ENCODE measurements around the gene HCN1.
"Not testable (repeated sequence)": the region's sequence is repeated elsewhere in the genome, so short reads cannot be mapped to it uniquely, and the experiment has no call there.

The HCN1 gene

DNA sequence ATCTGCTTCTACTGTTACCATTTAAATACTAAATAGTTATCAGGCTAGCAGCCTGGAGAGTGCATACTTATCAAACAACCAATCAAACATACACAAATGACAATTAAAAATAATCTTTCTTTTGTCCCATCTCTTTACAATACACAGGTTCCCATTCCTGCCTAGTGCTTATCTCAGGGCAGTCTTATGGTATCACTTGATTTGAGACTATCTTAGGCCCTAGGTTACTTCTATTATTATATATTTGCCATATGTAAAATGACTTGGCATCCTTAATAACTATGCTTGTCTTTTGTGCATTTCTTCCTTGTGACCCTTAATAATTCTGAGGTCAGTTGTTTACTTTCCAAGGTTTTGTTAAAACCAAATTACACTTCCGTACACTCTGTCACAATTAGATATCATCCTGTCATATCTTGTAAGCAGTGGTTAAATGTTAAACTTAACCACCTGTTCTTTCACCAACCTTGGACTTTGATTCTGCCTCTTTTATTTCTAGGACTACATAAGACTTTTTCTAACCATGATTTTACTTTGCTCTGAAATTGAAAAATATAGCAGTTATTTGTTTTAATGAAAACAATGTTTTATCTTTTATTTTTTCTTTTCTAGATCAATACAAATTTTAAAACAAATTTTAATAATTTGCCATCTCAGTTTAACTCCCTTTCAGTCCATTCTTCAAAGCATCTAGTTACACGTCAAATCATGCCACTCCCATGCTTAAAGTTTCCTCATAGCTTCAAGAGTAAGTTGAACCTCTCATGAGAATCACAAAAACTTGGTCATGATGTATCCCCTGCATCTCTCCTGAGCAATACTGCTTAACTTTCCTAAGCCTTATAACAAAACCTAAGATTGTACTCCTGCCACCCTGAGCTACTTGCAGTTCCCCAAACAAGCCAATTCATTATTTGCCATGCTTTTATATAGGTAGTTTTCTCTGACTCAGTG lies 281.3 kb downstream of the HCN1 start:
- DNase-seq, result no peak

- DNase-seq, result no peak
Measured at GRCh38 chr5:45411971-45412612, 284.1 kb downstream of the HCN1 start.

GRCh38 chr5:45410304-45410995 lies 285.7 kb downstream of the HCN1 start:
- no peak for DNase-seq

DNA sequence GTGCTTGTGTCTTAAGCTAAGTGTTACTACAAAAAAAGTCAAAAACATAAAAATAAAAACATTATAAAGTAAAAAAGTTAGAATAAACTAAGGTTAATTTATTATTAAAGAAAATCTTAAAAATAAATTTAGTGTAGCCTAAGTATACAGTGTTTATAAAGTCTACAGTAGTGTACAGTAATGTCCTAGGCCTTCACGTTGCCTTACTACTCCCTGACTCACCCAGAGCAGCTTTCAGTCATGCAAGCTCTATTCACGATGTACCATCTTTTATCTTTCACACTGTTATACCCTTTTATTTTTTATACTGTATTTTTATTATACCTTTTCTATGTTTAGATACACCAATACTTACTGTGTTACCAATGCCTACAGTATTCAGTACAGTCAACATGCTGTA lies 288.1 kb downstream of the HCN1 start:
- DNase-seq, result no peak

DNA sequence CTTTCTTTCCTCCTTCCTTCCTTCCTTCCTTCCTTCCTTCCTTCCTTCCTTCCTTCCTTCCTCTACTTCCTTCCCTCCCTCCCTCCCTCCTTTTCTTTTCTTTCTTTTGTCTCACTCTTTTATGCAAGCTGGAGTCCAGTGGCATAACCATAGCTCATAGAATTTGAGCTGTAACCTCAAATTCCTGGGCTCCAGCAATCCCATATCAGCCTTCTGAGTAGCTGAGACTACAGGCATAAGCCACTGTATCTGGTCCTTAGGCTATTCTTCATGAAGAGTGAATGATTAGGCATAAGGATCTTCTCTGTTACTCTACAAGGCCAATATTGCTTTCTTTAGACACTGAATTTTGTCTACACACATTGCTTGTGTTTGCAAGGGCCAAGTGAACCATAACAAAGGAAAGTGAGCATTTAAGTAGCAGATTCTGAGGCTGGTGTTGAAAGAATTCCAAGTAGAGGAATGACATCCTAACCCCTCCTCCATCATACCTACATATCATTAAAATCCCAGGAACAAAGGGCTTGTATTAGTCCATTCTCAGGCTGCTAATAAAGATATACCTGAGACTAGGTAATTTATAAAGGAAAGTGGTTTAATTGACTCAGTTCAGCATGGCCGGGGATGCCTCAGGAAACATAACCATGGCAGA lies 293.2 kb downstream of the HCN1 start:
- DNase-seq, result no peak

- no peak for DNase-seq
Measured at GRCh38 chr5:45399041-45399440, 297.1 kb downstream of the HCN1 start.

GRCh38 chr5:45385321-45386058 lies 310.7 kb downstream of the HCN1 start:
- no peak for DNase-seq

GRCh38 chr5:45383985-45384384 lies 312.2 kb downstream of the HCN1 start:
- no peak for DNase-seq

GRCh38 chr5:45382583-45382982 lies 313.6 kb downstream of the HCN1 start:
- DNase-seq, result no peak

DNA sequence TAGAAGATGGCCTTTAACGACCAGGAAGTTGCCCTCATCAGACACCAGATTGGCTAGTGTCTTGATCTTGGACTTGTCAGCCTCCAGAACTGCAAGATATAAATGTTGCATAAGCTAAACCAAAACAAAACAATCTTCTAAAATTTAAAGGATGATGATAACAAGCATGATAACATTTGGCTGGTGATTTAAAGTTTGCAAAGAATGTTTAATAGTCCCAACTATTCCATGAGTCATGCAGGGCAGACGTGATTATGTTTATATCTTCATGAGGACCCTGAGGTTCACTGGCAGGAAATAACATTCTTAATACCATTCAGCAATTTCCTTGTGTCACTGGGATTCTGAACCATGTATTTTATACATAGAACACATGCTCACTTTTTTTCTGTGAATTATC lies 319.8 kb downstream of the HCN1 start:
- DNase-seq, result no peak

DNA sequence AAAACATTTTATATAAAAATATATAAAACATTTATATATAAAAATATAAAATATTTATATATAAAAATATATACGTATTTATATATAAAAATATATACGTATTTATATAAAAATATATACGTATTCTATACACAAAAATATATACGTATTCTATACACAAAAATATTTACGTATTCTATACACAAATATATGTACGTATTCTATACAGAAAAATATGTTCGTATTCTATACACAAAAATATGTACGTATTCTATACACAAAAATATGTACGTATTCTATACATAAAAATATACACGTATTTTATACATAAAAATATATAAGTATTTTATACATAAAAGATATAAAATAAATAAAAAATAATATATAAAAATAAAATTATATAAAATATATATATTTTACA lies 323.6 kb downstream of the HCN1 start:
- DNase-seq, result no peak

DNA sequence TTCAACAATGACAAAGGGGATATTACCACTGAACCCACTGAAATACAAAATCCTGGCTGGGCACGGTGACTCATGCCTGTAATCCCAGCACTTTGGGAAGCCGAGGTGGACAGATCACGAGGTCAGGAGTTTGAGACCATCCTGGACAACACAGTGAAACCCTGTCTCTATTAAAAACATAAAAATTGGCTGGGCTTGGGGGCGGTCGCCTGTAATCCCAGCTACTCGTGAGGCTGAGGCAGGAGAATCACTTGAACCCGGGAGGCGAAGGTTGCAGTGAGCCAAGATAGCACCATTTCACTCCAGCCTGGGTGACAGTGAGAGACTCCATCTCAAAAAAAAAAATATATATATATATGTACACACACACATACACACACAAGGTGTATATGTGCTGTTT lies 324.8 kb downstream of the HCN1 start:
- not testable (repeated sequence) for DNase-seq

DNA sequence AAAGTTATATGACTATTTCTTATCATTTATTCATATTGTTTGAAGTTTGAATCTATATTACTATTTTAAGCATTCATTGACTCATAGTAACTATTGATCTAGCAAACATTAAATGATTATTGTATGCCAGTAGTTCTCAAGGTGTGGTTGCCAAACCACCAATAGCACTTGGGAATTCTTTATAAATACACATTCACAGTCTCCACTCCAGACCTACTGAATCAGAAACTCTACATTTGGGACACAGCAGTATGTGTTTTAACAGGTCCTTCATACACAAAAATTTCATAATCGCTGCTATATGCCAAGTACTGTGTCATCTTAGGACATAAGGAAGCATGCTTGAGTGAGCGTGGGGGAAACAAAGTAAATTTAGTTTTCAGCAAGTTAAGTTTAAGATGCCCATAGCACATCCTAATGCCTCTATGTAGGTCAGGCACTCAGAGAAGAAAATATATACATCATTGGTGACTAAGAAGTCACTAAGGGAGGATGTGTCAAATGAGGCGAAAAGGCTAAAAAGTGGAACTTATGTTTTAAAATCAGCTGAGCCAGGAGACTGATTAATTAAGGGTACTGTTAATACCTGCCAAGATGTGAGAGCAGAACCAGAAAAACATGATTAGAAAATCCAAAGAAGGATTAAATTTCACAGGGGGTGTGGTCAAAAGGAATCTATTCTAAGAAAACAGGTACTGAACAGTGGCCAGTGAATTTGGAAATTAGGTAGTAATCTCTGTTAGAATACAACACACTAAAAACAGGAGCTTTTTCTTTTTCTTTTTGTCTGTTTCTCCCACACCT lies 340.8 kb downstream of the HCN1 start:
- DNase-seq, result no peak

DNA sequence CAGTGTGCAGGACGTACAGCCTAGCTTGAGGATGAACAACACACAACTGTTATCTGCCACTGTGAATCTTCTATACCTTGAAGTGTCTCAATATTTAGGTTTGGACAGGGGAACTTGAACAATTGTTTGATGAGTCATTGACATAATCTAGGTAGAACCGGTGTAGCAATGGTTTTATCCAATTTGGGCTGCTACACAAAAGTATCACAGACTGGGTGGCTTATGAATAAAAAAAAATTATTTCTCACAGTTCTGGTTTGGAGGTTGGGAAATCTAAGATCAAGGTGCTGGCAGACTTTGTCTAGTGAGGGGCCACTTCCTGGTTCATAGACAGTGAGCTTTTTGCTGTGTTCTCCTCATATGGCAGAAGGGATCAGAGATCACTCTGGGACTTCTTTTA lies 359.7 kb downstream of the HCN1 start:
- no peak for DNase-seq

DNA sequence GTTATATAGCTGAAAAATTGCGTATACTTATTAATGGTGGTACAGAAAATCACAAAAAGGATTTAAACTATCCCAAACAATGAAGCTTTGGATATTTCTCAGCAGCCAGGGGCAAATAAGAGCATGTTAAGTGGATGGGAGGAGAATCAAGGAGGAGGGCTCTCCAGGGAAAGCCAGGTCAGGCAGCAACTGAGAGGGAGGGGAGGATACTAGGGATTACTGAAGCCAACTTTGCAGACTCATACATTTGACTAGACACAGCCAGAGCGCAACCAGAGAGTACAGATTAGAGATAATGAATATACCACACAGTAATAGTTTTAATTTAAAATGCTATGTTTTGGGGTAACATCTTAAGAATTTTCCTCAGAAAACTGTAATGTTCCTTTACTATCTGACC lies 360.2 kb downstream of the HCN1 start:
- no peak for DNase-seq

- DNase-seq, result no peak
Measured at GRCh38 chr5:45335346-45335745, 360.8 kb downstream of the HCN1 start.

DNA sequence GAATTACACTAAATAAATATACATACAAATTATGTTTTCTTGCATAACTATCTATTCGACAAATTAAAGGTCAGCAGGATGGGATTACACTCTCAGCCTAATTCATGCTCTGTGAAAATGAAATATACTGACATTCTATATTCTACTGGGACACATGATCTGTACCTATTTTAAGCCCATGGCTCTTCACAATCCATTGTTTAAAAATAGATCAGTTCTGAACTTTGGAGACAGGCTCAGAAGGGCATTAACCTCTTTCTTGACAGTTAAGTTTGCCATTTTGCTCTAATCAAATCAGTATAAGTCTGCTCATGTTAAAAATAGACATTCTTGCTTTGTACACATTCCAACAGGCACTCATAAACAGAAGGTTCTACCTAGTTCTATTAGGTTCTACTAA lies 361.2 kb downstream of the HCN1 start:
- no peak for DNase-seq

GRCh38 chr5:45312627-45313026 lies 383.6 kb downstream of the HCN1 start:
- not testable (repeated sequence) for DNase-seq

GRCh38 chr5:45295231-45295630 lies 400.9 kb downstream of the HCN1 start:
- no peak for DNase-seq

- no peak for DNase-seq
Measured at GRCh38 chr5:45288746-45289145, 407.4 kb downstream of the HCN1 start.

DNA sequence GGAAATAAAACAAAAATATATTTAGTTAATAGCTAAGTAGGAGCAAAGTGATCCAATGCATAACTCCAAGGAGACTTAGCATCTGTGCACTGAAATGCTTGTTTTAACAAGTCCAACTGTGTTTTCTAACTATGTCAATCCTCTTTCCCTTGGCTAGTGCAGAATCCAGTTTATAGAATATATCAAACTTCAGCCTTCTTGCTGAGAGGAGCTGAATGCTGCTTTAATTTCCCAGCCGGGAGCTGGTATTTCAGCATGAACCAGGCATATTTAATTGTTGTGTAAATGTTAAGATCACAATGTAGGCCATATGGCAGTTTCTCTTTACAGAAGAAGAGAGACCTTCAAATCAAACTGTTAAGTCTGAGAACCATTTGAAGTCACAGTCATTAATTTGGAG lies 411.7 kb downstream of the HCN1 start:
- DNase-seq, result no peak

GRCh38 chr5:45281081-45281480 lies 415.1 kb downstream of the HCN1 start:
- no peak for DNase-seq
